ENCODE results near the gene ITPKB.
"Not testable (repeated sequence)": the region's sequence is repeated elsewhere in the genome, so short reads cannot be mapped to it uniquely, and the experiment has no call there.

ITPKB gene

GRCh38 chr1:226646870-226647449 is 92.1 kb downstream of the ITPKB start:
- Mint-ChIP-seq H3K4me3 (no peak overlapping the region), H3K27me3 (no peaks in the 10 kb centered on the region), H3K9me3 (no peaks in the 10 kb centered on the region), H3K36me3 (ENCODE audit: low read depth) (peaks cover 43% of the 10 kb centered on the region), H3K4me1 (ENCODE audit: low read depth) (peaks cover 63% of the 10 kb centered on the region), H3K27ac (peak overlapping the region; percentile 41)

- H3K4me3 Mint-ChIP-seq: no peak overlapping the region
- H3K27ac Mint-ChIP-seq: peak overlapping the region; percentile 41
- no peaks in the 10 kb centered on the region for H3K27me3 Mint-ChIP-seq
- peaks cover 46% of the 10 kb centered on the region for H3K36me3 Mint-ChIP-seq (ENCODE audit: low read depth)
- peaks cover 63% of the 10 kb centered on the region for H3K4me1 Mint-ChIP-seq (ENCODE audit: low read depth)
- H3K9me3 Mint-ChIP-seq: no peaks in the 10 kb centered on the region
Measured at GRCh38 chr1:226646026-226646869, 92.8 kb downstream of the ITPKB start.

DNA sequence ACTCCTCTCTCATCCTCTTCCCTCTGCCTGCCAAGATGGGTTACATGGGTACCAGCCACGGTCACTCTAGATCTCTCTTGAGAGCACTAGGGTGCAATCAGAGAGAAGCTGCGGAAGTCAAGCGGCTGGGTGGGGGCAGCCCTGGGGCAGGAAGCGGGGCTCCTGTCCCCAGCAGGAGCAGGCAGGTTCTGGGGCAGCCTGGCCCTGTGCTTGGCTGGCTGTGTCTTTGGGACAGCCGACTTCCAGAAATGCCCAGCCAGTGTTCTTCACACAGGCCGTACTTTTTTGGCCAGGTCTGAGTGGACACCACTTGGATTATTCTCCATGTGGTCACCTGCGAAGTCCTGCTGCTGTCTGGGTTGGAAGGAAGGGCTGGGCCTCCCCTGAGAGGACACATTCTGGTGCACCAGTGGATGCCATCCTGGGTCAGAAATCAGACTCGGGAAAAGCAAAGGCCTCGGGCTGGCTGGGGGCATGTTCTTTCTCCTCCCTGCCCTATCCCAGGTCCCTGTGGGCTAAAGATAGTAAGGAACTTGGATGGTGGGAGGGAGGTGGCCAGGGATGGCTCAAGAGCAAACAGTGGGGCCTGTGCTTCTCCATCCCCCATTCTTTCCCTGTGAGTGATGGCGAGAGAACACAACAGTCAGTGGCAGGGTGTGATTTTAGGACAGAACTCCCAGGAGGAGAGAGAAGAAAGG is 93.7 kb downstream of the ITPKB start:
- Mint-ChIP-seq H3K4me3 (no peak overlapping the region), H3K4me1 (ENCODE audit: low read depth) (peaks cover 65% of the 10 kb centered on the region), H3K27me3 (no peaks in the 10 kb centered on the region), H3K36me3 (ENCODE audit: low read depth) (peaks cover 51% of the 10 kb centered on the region), H3K9me3 (no peaks in the 10 kb centered on the region), H3K27ac (peak overlapping the region; percentile 36)

GRCh38 chr1:226644541-226645176 is 94.4 kb downstream of the ITPKB start:
- Mint-ChIP-seq H3K4me1 (ENCODE audit: low read depth) (peaks cover 66% of the 10 kb centered on the region), H3K27ac (peak overlapping the region; percentile 95), H3K27me3 (no peaks in the 10 kb centered on the region), H3K36me3 (ENCODE audit: low read depth) (peaks cover 59% of the 10 kb centered on the region), H3K9me3 (no peaks in the 10 kb centered on the region), H3K4me3 (no peak overlapping the region)

DNA sequence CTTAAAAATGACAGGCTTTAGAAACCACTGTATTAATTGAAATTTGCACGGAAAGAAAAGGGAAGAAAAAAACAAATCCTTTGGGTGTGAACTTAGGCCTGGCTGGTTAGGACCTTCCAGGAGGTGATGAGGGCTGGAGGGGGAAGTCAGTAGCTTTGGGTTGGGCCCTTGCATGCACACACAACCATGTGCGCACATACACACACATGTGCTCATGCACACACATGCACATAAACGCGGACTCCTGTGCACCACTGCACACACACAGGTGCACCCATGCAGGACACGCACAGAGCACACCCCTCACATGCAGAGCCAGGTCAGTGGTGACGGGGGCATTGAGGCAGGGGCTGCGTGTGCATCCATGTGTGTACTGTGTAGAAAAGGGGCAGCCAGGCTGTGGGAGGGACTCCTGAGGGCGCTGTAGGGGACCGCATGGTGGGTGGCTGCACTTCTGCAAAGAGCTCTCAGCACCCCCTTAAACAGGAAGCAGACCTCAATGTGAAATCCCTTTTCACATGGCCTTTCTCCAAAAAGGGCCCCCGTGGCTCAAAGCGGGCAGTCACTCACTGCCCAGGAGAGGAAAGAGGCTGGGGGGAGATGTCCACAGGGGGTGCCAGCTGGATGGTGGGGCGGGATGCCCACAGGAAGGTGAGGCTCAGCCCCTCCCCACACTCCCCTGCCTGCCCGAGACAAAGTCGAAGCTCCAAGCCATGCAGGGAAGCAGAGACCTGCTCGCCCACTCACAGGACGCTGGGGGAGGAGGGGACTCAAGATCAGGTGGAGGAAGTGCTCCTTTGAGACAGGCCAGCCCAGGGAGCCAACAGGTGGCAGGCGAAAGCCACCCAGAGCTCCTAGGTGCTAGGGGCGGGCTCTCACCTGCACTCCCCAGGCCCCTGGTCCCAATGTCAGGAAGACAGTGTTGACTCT is 95.2 kb downstream of the ITPKB start:
- H3K27ac Mint-ChIP-seq: peak overlapping the region; percentile 95
- H3K4me3 Mint-ChIP-seq: peak overlapping the region; percentile 66
- H3K9me3 Mint-ChIP-seq: no peaks in the 10 kb centered on the region
- H3K4me1 Mint-ChIP-seq (ENCODE audit: low read depth): peaks cover 63% of the 10 kb centered on the region
- H3K27me3 Mint-ChIP-seq: no peaks in the 10 kb centered on the region
- peaks cover 59% of the 10 kb centered on the region for H3K36me3 Mint-ChIP-seq (ENCODE audit: low read depth)

- H3K4me3 Mint-ChIP-seq: peak overlapping the region; percentile 66
- H3K36me3 Mint-ChIP-seq (ENCODE audit: low read depth): peaks cover 57% of the 10 kb centered on the region
- H3K9me3 Mint-ChIP-seq: no peaks in the 10 kb centered on the region
Measured at GRCh38 chr1:226643177-226643576, 95.9 kb downstream of the ITPKB start.

GRCh38 chr1:226642421-226642820 is 96.7 kb downstream of the ITPKB start:
- Mint-ChIP-seq H3K27ac (peak overlapping the region; percentile 95), H3K36me3 (ENCODE audit: low read depth) (peaks cover 52% of the 10 kb centered on the region), H3K4me1 (ENCODE audit: low read depth) (peaks cover 55% of the 10 kb centered on the region)

More at GRCh38 chr1:226643177-226643576, 95.9 kb downstream of the ITPKB start:
- H3K27me3 Mint-ChIP-seq: no peaks in the 10 kb centered on the region
- peak overlapping the region; percentile 95 for H3K27ac Mint-ChIP-seq
- peaks cover 57% of the 10 kb centered on the region for H3K4me1 Mint-ChIP-seq (ENCODE audit: low read depth)

GRCh38 chr1:226641671-226642231 is 97.3 kb downstream of the ITPKB start:
- peaks cover 50% of the 10 kb centered on the region for H3K36me3 Mint-ChIP-seq (ENCODE audit: low read depth)
- no peaks in the 10 kb centered on the region for H3K27me3 Mint-ChIP-seq
- no peaks in the 10 kb centered on the region for H3K9me3 Mint-ChIP-seq
- H3K4me1 Mint-ChIP-seq (ENCODE audit: low read depth): peaks cover 54% of the 10 kb centered on the region
- no peak overlapping the region for H3K4me3 Mint-ChIP-seq
- no peak overlapping the region for H3K27ac Mint-ChIP-seq

More at GRCh38 chr1:226642421-226642820, 96.7 kb downstream of the ITPKB start:
- H3K4me3 Mint-ChIP-seq: no peak overlapping the region
- H3K9me3 Mint-ChIP-seq: no peaks in the 10 kb centered on the region
- H3K27me3 Mint-ChIP-seq: no peaks in the 10 kb centered on the region

DNA sequence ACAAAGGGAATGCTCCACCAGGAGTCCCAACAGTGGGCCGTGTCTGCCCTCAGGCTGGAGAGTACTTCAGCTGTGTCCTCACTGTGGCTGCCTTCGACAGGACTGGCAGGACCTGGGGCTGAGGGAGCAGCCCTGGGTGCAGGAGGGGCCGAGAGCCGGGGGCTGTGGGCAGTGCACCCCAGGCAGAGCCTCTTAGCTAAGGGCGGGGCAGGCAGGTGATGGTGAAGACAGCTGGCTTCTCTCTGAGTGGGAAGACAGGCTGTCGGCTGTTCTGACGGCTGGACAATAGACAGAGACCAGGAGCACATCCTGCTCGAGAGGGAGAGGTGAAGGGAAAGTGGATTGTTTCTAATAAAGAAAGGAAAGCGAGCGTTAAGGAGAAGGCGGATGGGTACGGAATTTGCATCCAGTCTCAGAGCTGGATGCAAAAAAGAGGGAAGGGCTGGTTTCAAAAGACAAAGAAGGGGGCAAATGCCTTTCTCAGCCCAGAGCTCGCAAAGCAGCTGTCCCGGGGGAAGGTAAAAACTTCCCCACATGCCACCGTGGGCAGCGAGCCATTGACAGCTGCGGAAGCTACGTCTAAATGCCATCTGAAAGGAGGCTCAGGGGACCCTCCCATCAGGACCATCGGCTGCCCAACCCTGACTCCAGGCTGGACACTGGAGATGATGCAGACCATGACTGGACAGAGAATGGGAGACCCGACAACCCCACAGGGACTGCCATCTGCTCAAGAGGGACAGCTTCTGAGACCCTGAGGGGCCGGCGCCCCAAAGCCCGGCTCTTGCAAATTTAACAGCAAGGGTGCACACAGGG is 98.6 kb downstream of the ITPKB start:
- peaks cover 53% of the 10 kb centered on the region for H3K4me1 Mint-ChIP-seq (ENCODE audit: low read depth)
- no peaks in the 10 kb centered on the region for H3K9me3 Mint-ChIP-seq
- H3K27me3 Mint-ChIP-seq: no peaks in the 10 kb centered on the region
- peak overlapping the region; percentile 16 for H3K27ac Mint-ChIP-seq
- peaks cover 42% of the 10 kb centered on the region for H3K36me3 Mint-ChIP-seq (ENCODE audit: low read depth)
- no peak overlapping the region for H3K4me3 Mint-ChIP-seq

DNA sequence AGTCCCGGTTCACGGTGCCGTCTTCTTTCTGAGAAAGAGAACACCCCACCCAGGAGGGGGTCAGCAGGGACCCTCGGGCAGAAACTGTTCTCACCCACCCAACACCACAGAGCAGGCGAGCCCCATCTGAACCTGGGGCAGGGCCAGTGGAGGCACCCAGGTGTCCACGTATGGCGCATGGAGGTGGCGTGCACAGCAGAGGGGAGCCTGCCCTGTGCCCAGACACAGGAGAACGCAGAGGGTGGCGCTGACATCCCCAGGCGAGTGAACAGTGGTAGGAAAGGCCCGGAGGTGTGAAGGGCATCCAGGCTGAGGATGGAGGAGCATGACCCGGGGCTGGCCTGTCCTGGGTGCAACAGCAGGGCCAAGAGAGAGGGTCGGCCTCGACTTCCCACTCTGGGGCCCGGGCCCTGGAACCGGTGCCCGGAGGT is 99.4 kb downstream of the ITPKB start:
- Mint-ChIP-seq H3K4me3 (no peak overlapping the region), H3K36me3 (ENCODE audit: low read depth) (peaks cover 47% of the 10 kb centered on the region), H3K9me3 (no peaks in the 10 kb centered on the region), H3K4me1 (ENCODE audit: low read depth) (peaks cover 53% of the 10 kb centered on the region), H3K27ac (no peak overlapping the region), H3K27me3 (no peaks in the 10 kb centered on the region)

DNA sequence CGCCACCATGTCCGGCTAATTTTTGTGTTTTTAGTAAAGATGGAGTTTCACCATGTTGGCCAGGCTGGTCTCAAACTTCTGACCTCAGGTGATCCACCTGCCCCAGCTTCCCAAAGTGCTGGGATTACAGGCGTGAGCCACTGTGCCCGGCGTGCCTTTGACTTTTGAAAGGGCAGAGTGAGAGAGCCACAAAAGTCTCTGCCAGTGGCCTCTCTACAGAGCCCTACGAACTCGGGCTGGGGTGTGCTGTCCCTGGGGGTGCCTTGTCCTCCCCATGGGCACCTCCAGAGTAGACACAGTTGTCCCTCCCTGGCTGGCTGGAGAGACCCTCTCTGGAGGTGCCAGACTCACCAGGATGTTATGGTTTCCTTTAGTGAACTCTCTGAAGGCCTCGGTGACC is 99.9 kb downstream of the ITPKB start:
- Mint-ChIP-seq H3K36me3 (ENCODE audit: low read depth) (peaks cover 51% of the 10 kb centered on the region), H3K4me1 (ENCODE audit: low read depth) (peaks cover 53% of the 10 kb centered on the region)
- not testable (repeated sequence) for H3K27ac Mint-ChIP-seq, H3K27me3 Mint-ChIP-seq, H3K9me3 Mint-ChIP-seq, H3K4me3 Mint-ChIP-seq

- no peak overlapping the region for H3K4me3 Mint-ChIP-seq
- peaks cover 53% of the 10 kb centered on the region for H3K4me1 Mint-ChIP-seq (ENCODE audit: low read depth)
- peaks cover 51% of the 10 kb centered on the region for H3K36me3 Mint-ChIP-seq (ENCODE audit: low read depth)
- H3K27me3 Mint-ChIP-seq: no peaks in the 10 kb centered on the region
- H3K9me3 Mint-ChIP-seq: no peaks in the 10 kb centered on the region
- no peak overlapping the region for H3K27ac Mint-ChIP-seq
Measured at GRCh38 chr1:226638608-226639007, 100.5 kb downstream of the ITPKB start.

DNA sequence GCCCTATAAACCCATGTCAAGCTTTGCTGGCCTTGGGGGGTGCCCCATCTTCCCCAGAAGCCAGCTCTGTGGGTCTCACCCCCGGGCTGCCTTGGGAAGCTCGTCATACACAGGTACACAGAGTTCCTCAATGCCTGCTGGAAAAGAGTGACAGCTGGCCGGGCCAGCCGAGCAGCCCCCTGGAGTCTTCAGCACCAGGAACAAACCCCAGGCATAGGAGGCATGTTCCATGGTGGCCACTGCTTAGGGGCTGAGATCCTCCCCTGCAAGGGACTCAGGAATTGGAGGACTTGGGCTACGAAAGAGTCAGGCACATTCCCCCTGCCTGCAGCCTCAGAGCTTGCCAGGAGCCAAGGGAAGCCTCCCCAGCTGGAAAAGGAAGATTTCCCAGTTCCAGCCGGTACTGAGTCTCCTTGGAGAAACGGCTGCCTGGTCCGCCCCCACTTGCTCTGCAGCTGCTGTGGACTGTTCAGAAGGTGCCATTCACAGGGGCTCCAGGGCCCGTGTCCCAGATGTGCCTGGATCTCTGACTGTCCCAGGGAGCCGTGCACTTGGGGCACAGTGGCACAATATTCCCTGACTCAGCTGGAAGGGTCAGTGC is 101.0 kb downstream of the ITPKB start:
- Mint-ChIP-seq H3K4me1 (ENCODE audit: low read depth) (peaks cover 53% of the 10 kb centered on the region), H3K9me3 (no peaks in the 10 kb centered on the region), H3K4me3 (no peak overlapping the region), H3K27me3 (no peaks in the 10 kb centered on the region), H3K36me3 (ENCODE audit: low read depth) (peaks cover 50% of the 10 kb centered on the region), H3K27ac (no peak overlapping the region)

Data from stimulated activated naive CD8-positive, alpha-beta T cell treated with anti-CD3 and anti-CD28 coated beads, Interleukin-15, Interleukin-2, amounts not matched to agents 100 ng/mL and 50 ng/mL, for 24 hours (primary cell).